Choroid plexus epithelial cell (primary cell): ENCODE measurements around the gene RPS6KA4.
A peak's percentile ranks its signal among the peaks of the same experiment; 100 is the strongest.

Experiments used
- DNase-seq: peaks from one replicate; pipeline ENCODE4 v3.0.0-alpha.2; 2010; ENCODE audit warnings: low read depth
- H3K4me3 ChIP-seq: 2 replicates; pipeline ENCODE4 v1.5.1; 2011; ENCODE audit warnings: low read depth, mild to moderate bottlenecking, control low read depth, low read length, moderate library complexity
- TF ChIP-seq, protein P1 (sequence below): conservative IDR thresholded peaks from 2 replicates; pipeline ENCODE4 v1.5.1; 2011; ENCODE audit warnings: low read depth, mild to moderate bottlenecking, control low read depth, inconsistent platforms, low read length, moderate library complexity

RPS6KA4 gene

DNA sequence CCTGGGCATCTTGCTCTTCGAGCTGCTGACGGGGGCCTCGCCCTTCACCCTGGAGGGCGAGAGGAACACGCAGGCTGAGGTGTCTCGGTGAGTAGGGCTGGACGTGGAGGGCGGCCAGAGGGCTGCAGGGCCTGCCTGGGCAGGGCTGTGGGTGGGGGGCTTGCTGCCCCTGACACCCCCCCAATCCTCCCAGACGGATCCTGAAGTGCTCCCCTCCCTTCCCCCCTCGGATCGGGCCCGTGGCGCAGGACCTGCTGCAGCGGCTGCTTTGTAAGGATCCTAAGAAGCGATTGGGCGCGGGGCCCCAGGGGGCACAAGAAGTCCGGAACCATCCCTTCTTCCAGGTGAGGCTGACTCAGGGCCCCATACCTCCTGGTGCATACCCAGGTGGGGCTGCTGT, 2.7 kb downstream of the RPS6KA4 start:
- TF ChIP-seq, protein P1, sequence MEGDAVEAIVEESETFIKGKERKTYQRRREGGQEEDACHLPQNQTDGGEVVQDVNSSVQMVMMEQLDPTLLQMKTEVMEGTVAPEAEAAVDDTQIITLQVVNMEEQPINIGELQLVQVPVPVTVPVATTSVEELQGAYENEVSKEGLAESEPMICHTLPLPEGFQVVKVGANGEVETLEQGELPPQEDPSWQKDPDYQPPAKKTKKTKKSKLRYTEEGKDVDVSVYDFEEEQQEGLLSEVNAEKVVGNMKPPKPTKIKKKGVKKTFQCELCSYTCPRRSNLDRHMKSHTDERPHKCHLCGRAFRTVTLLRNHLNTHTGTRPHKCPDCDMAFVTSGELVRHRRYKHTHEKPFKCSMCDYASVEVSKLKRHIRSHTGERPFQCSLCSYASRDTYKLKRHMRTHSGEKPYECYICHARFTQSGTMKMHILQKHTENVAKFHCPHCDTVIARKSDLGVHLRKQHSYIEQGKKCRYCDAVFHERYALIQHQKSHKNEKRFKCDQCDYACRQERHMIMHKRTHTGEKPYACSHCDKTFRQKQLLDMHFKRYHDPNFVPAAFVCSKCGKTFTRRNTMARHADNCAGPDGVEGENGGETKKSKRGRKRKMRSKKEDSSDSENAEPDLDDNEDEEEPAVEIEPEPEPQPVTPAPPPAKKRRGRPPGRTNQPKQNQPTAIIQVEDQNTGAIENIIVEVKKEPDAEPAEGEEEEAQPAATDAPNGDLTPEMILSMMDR: no peak
- DNase-seq: no peak
- H3K4me3 ChIP-seq: no peak overlapping the region

GRCh38 chr11:64362339-64362738, 3.4 kb downstream of the RPS6KA4 start:
- no peak for DNase-seq
- TF ChIP-seq, protein P1: no peak
- no peak overlapping the region for H3K4me3 ChIP-seq

DNA sequence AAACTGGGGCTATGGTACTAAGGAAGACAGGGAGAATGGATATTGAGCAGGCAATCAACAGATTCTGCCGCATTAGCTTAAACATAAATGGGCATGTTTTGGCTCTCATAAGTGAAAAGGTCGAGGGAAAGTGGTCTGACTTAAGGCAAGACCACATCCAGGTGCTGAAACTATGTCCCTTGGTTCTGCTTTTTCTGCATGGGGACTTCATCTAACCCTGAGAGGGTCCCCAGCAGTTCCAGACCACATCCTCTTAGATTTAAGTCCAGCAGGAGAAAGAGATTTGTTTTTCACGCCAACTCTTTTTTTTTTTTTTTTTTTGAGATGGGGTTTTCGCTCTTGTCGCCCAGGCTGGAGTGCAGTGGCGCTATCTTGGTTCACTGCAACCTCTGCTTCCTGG, 5.5 kb downstream of the RPS6KA4 start:
- TF ChIP-seq, protein P1: no peak
- no peak for DNase-seq
- H3K4me3 ChIP-seq: no peak overlapping the region

DNA sequence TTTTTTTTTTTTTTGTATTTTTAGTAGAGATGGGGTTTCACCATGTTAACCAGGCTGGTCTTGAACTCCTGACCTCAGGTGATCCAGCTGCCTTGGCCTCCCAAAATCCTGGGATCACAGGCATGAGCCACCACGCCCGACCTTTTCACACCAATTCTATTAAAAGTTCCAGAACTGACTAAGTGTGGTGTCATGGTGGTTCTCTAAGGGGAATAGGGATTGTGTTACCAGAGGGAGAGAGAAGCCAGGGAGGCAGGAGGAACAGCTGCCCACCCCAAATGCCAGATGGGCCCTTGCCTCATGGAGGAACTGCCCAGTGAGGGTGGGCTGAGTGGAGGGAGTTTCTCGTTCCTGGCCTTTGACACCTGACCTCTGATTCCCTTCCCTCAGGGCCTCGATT, 5.9 kb downstream of the RPS6KA4 start:
- TF ChIP-seq, protein P1: no peak
- no peak overlapping the region for H3K4me3 ChIP-seq
- no peak for DNase-seq

DNA sequence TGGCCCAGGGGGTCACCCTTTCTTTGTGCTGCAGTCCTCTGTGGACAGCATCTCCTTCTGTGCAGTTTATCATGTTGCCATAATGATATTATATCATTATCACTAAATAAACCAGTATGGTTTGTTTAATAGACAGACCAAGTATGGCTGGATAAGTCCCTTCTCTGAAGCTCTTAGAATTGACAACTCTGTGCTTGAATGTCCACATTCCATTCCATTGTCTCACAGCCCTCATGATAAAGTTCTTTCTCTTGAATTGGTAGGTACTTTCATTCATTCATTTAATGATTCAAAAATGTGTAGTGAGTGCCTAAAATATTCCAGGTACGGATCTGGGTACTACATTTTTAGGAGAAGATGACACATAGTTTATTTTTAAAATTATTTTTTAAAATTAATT, 7.8 kb downstream of the RPS6KA4 start:
- no peak overlapping the region for H3K4me3 ChIP-seq
- TF ChIP-seq, protein P1: no peak
- peak; percentile 45 for DNase-seq

DNA sequence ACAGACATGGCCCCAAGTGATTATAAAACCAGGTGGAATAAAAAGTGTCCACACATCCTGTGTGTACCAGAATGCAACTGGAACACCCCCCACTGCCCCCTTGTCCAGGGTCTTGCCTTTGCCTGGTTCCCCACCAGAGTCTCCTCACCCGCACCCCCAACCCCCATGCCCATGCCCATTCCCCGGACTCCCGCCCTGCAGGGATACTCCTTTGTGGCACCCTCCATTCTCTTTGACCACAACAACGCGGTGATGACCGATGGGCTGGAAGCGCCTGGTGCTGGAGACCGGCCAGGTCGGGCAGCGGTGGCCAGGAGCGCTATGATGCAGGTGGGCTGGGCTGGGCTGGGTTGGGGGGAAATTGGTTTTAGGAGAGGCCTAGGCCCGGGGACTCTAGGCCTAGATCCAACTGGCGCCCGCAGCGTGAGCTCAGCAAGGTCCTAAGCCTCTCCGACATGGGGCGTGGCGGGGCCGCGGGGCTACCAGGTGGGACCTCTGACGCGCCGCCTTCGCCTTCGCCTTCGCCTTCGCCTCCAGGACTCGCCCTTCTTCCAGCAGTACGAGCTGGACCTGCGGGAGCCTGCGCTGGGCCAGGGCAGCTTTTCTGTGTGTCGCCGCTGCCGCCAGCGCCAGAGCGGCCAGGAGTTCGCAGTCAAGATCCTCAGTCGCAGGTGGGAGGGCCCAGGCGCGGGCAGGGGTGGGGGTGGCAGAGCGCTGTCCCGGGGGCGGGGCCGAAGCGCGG, 9.1 kb downstream of the RPS6KA4 start:
- TF ChIP-seq, protein P1: no peak
- DNase-seq: no peak
- H3K4me3 ChIP-seq: no peak overlapping the region

GRCh38 chr11:64368673-64369074, 9.7 kb downstream of the RPS6KA4 start:
- TF ChIP-seq, protein P1: no peak
- DNase-seq: no peak
- no peak overlapping the region for H3K4me3 ChIP-seq
